Measurements from ENCODE around the gene SPAG16. TPM values are rescaled to one million over a fixed set of nuclear protein-coding genes. Genes with fewer than 3 reads are reported as not detected.

Gene SPAG16
- total RNA-seq, 4 donors from 2014 or later = 14.1 to 43.1 (median 30.2) TPM

- DNase-seq = no peak
- H3K4me1 ChIP-seq = no peaks in the 10 kb centered on the region
- H3K27ac ChIP-seq = no peak overlapping the region
- no peaks in the 10 kb centered on the region for H3K9me3 ChIP-seq
- H3K4me3 ChIP-seq = no peak overlapping the region
- no peaks in the 10 kb centered on the region for H3K27me3 ChIP-seq
- TF ChIP-seq, protein P1, sequence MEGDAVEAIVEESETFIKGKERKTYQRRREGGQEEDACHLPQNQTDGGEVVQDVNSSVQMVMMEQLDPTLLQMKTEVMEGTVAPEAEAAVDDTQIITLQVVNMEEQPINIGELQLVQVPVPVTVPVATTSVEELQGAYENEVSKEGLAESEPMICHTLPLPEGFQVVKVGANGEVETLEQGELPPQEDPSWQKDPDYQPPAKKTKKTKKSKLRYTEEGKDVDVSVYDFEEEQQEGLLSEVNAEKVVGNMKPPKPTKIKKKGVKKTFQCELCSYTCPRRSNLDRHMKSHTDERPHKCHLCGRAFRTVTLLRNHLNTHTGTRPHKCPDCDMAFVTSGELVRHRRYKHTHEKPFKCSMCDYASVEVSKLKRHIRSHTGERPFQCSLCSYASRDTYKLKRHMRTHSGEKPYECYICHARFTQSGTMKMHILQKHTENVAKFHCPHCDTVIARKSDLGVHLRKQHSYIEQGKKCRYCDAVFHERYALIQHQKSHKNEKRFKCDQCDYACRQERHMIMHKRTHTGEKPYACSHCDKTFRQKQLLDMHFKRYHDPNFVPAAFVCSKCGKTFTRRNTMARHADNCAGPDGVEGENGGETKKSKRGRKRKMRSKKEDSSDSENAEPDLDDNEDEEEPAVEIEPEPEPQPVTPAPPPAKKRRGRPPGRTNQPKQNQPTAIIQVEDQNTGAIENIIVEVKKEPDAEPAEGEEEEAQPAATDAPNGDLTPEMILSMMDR (IDR thresholded peaks at IDR 0.05) = no peak
- TF ChIP-seq POLR2A (IDR thresholded peaks at IDR 0.05) = no peak
- intact Hi-C loops (cut with DNase I) = no loop called here
- no peaks in the 10 kb centered on the region for H3K36me3 ChIP-seq
These were observed 962.2 kb downstream of the SPAG16 start for GRCh38 chr2:214246417-214246816.

DNA sequence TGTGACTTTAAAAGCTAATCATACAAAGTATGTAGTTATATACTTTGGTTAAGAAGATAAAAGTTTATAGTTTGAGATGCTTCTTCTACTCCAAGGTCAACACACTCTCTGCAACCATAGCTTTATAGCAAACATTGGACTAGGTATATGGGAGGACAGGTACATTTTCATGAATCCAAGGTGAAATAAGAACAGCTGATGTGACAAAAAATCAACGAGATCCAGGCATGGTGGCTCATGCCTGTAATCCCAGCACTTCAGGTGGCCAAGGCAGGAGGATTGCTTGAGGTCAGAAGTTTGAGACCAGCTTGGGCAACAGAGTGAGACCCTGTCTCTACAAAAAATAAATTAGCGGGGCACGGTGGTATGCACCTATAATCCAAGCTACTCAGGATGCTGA, 963.3 kb downstream of the SPAG16 start:
- no peaks in the 10 kb centered on the region for H3K9me3 ChIP-seq
- no peaks in the 10 kb centered on the region for H3K4me1 ChIP-seq
- TF ChIP-seq POLR2A (IDR thresholded peaks at IDR 0.05) = no peak
- TF ChIP-seq, protein P1 (IDR thresholded peaks at IDR 0.05) = no peak
- intact Hi-C loops (cut with DNase I) = no loop called here
- DNase-seq = no peak
- WGBS, 2 donors = 74 to 95% methylated on average over 3 of the region's 3 CpGs
- H3K4me3 ChIP-seq = no peak overlapping the region
- H3K27ac ChIP-seq = no peak overlapping the region
- H3K27me3 ChIP-seq = no peaks in the 10 kb centered on the region
- no peaks in the 10 kb centered on the region for H3K36me3 ChIP-seq

DNA sequence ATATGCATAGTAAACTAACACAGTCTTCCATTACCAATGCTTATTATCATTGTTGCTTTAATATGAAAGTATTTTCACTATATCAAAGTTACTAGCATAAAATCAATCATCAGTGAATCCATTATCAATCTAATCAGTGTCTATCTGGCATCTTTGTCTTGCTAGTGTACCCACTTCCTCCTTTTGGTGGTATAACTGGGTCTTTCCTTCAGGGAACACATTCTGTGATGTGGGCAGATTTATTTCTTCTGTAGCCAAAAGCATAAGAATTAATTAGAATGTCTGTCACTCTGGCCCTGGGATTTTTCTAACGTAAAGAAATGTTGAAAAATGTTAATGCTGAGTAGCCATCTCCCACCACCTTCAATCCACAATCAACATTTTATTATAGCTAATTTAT, 970.8 kb downstream of the SPAG16 start:
- H3K9me3 ChIP-seq = no peaks in the 10 kb centered on the region
- 53 to 83% methylated on average over 1 of the region's 1 CpG for WGBS, 2 donors
- no peak for DNase-seq
- H3K4me1 ChIP-seq = no peaks in the 10 kb centered on the region
- no peak overlapping the region for H3K4me3 ChIP-seq
- TF ChIP-seq, protein P1 (IDR thresholded peaks at IDR 0.05) = no peak
- TF ChIP-seq POLR2A (IDR thresholded peaks at IDR 0.05) = no peak
- no peaks in the 10 kb centered on the region for H3K36me3 ChIP-seq
- no peak overlapping the region for H3K27ac ChIP-seq
- intact Hi-C loops (cut with DNase I) = no loop called here
- H3K27me3 ChIP-seq = no peaks in the 10 kb centered on the region

- H3K9me3 ChIP-seq = no peaks in the 10 kb centered on the region
- no peaks in the 10 kb centered on the region for H3K36me3 ChIP-seq
- H3K27ac ChIP-seq = no peak overlapping the region
- intact Hi-C loops (cut with DNase I) = no loop called here
- H3K4me3 ChIP-seq = no peak overlapping the region
- no peaks in the 10 kb centered on the region for H3K4me1 ChIP-seq
- WGBS, 2 donors = 69 to 74% methylated on average over 1 of the region's 1 CpG
- TF ChIP-seq, protein P1 (IDR thresholded peaks at IDR 0.05) = no peak
- no peak for TF ChIP-seq POLR2A (IDR thresholded peaks at IDR 0.05)
- no peak for DNase-seq
- no peaks in the 10 kb centered on the region for H3K27me3 ChIP-seq
These were observed 977.4 kb downstream of the SPAG16 start for GRCh38 chr2:214261683-214262082.

GRCh38 chr2:214264171-214264570, 979.9 kb downstream of the SPAG16 start:
- intact Hi-C loops (cut with DNase I) = no loop called here

More at GRCh38 chr2:214264171-214264570, 979.9 kb downstream of the SPAG16 start:
- TF ChIP-seq POLR2A (IDR thresholded peaks at IDR 0.05) = no peak
- TF ChIP-seq, protein P1 (IDR thresholded peaks at IDR 0.05) = no peak
- 0 to 20% methylated on average over 1 of the region's 1 CpG for WGBS, 2 donors
- no peak overlapping the region for H3K27ac ChIP-seq
- no peak overlapping the region for H3K4me3 ChIP-seq
- H3K27me3 ChIP-seq = no peaks in the 10 kb centered on the region
- no peak for DNase-seq
- no peaks in the 10 kb centered on the region for H3K9me3 ChIP-seq
- no peaks in the 10 kb centered on the region for H3K36me3 ChIP-seq
- no peaks in the 10 kb centered on the region for H3K4me1 ChIP-seq
